Smooth muscle cell (in vitro differentiated cells): ENCODE results near the gene RDH11. TPM values are rescaled to one million over a fixed set of nuclear protein-coding genes. Genes with fewer than 3 reads are reported as not detected.

Experiments used
- DNase-seq: peaks from one replicate; lab custom pipeline; 2025; ENCODE audit not compliant: unreplicated experiment; lab: John Stamatoyannopoulos, UW
- H2AFZ ChIP-seq: fragments of 200-600 bp; sonication (generic); 2 replicates; pipeline ENCODE4 v1.6.0; 2016; ENCODE audit warnings: antibody characterized with exemption, low read depth, mild to moderate bottlenecking
- H3F3A ChIP-seq: fragments of 200-600 bp; sonication (generic); 2 replicates; pipeline ENCODE4 v1.6.0; 2017; ENCODE audit warnings: antibody characterized with exemption, low read depth
- H3K27ac ChIP-seq: fragments of 200-600 bp; sonication (generic); 2 replicates; pipeline ENCODE4 v1.5.1; 2016; ENCODE audit warnings: low read depth, mild to moderate bottlenecking
- H3K27me3 ChIP-seq: fragments of 200-600 bp; sonication (generic); 2 replicates; pipeline ENCODE4 v1.6.1; 2016; ENCODE audit warnings: low read depth, mild to moderate bottlenecking
- H3K36me3 ChIP-seq: fragments of 200-600 bp; sonication (generic); 2 replicates; pipeline ENCODE4 v1.5.1; 2016; ENCODE audit warnings: low read depth
- H3K4me1 ChIP-seq: fragments of 200-600 bp; sonication (generic); 2 replicates; pipeline ENCODE4 v1.5.1; 2016; ENCODE audit warnings: low read depth
- H3K4me2 ChIP-seq: fragments of 200-600 bp; sonication (generic); 2 replicates; pipeline ENCODE4 v1.6.0; 2016; ENCODE audit warnings: mild to moderate bottlenecking
- H3K4me3 ChIP-seq: fragments of 200-600 bp; sonication (generic); 2 replicates; pipeline ENCODE4 v1.5.1; 2016; ENCODE audit warnings: mild to moderate bottlenecking
- H3K79me2 ChIP-seq: fragments of 200-600 bp; sonication (generic); 2 replicates; pipeline ENCODE4 v1.6.0; 2016; ENCODE audit warnings: low read depth, mild to moderate bottlenecking
- H3K9ac ChIP-seq: fragments of 200-600 bp; sonication (generic); 2 replicates; pipeline ENCODE4 v1.6.0; 2016; ENCODE audit warnings: low read depth
- H3K9me3 ChIP-seq: fragments of 200-600 bp; sonication (generic); replicated peaks from 2 replicates; pipeline ENCODE4 v1.5.1; 2016; ENCODE audit warnings: low read depth
- H4K20me1 ChIP-seq: fragments of 200-600 bp; sonication (generic); 2 replicates; pipeline ENCODE4 v1.6.0; 2016; ENCODE audit warnings: low read depth
- CTCF ChIP-seq: fragments of 200-600 bp; sonication (generic); IDR thresholded peaks from 2 replicates; pipeline ENCODE4 v1.5.1; 2017; ENCODE audit warnings: borderline replicate concordance, mild to moderate bottlenecking, antibody characterized with exemption; ENCODE audit not compliant: insufficient read depth, poor library complexity, severe bottlenecking
- WGBS: methylation state at CpG from one replicate; pipeline ENCODE4 v1.1.7; 2016; ENCODE audit warnings: low lambda C conversion rate; 5-methylcytosine and 5-hydroxymethylcytosine counted together
- polyA plus RNA-seq: library from polyadenylated mRNA; unstranded; fragments of >200 nt; fragmentation: Nextera tagmentation; extraction: Ambion mirVana; gene quantifications from 2 replicates; pipeline ENCODE4 v1.2.1, GENCODE V29; 2016
- total RNA-seq: library from RNA; depleted of rRNA; stranded (reverse); fragments of >200 nt; gene quantifications from 2 replicates; pipeline ENCODE4 v1.2.3, GENCODE V29; 2014

Gene RDH11
- total and polyA plus RNA-seq, 2 experiments from 2014 or later: 104 to 116 TPM

DNA sequence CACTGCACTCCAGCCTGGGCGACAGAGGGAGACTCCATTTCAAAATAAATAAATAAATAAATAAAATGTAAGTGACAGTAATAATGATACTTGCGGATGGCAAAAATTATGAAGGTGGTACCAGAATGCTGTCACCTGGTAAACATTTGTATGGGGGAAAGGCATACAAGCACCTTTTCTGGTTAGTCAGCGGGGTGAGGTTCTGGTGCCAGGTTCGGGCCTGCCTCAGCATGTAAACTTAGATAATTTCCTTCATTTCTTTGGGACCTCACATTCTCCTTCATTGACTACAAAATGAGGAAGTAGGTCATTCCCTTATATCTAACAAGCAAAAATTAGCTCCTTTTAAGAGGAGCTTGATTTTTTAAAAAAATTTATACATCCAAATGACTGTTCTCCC is 31.9 kb downstream of the RDH11 start:
- no peaks in the 10 kb centered on the region for H3K36me3 ChIP-seq
- H3K4me1 ChIP-seq: no peaks in the 10 kb centered on the region
- peaks cover 62% of the 10 kb centered on the region for H4K20me1 ChIP-seq
- no peak overlapping the region for H3K27ac ChIP-seq
- no peak for TF ChIP-seq CTCF
- H3K9me3 ChIP-seq: no peaks in the 10 kb centered on the region
- 95% methylated on average over 4 of the region's 4 CpGs for WGBS
- no peaks in the 10 kb centered on the region for H3F3A ChIP-seq
- H3K79me2 ChIP-seq: peaks cover 74% of the 10 kb centered on the region
- no peaks in the 10 kb centered on the region for H3K27me3 ChIP-seq
- H3K9ac ChIP-seq: no peak overlapping the region
- H2AFZ ChIP-seq: no peak overlapping the region
- H3K4me2 ChIP-seq: no peak overlapping the region
- no peak for DNase-seq
- H3K4me3 ChIP-seq: no peak overlapping the region

GRCh38 chr14:67653651-67654280 is 41.8 kb downstream of the RDH11 start:
- no peak overlapping the region for H2AFZ ChIP-seq
- peak overlapping the region; percentile 43 for H3K27ac ChIP-seq

DNA sequence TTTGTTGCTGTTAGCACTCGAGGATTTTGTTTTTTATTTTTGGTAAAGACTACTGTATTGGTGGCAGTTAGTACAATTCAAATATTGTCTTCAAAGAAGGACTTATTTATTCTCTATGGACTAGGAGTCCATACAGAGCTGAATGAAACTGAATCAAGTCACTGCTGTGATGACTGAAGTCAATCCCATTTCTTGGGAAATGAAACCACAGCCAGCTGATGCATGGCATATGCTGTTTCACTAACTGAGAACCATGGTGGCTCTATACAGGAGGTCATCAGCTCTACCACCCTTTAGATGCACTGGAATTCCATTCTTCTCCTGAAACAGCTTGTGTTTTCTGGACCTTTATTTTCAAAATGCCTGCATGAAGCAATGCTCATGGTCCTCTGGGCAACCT is 43.4 kb downstream of the RDH11 start:
- no peak overlapping the region for H3K27ac ChIP-seq
- H3K79me2 ChIP-seq: no peaks in the 10 kb centered on the region
- H4K20me1 ChIP-seq: no peaks in the 10 kb centered on the region
- H3K27me3 ChIP-seq: no peaks in the 10 kb centered on the region
- H3K9me3 ChIP-seq: no peaks in the 10 kb centered on the region
- WGBS: 100% methylated on average over 1 of the region's 1 CpG
- no peak overlapping the region for H2AFZ ChIP-seq
- H3K9ac ChIP-seq: no peak overlapping the region
- no peak for TF ChIP-seq CTCF
- no peaks in the 10 kb centered on the region for H3K4me1 ChIP-seq
- H3K4me2 ChIP-seq: no peak overlapping the region
- peaks cover 19% of the 10 kb centered on the region for H3K36me3 ChIP-seq
- H3F3A ChIP-seq: no peaks in the 10 kb centered on the region
- no peak overlapping the region for H3K4me3 ChIP-seq
- DNase-seq: no peak

More at GRCh38 chr14:67653651-67654280, 41.8 kb downstream of the RDH11 start:
- no peaks in the 10 kb centered on the region for H3K27me3 ChIP-seq
- peaks cover 19% of the 10 kb centered on the region for H3K36me3 ChIP-seq
- no peak for DNase-seq
- H3F3A ChIP-seq: no peaks in the 10 kb centered on the region
- no peak for TF ChIP-seq CTCF
- H3K79me2 ChIP-seq: no peaks in the 10 kb centered on the region
- no peaks in the 10 kb centered on the region for H4K20me1 ChIP-seq
- no peak overlapping the region for H3K4me3 ChIP-seq
- WGBS: 66% methylated on average over 6 of the region's 6 CpGs
- H3K9me3 ChIP-seq: no peaks in the 10 kb centered on the region
- H3K9ac ChIP-seq: no peak overlapping the region
- no peaks in the 10 kb centered on the region for H3K4me1 ChIP-seq
- H3K4me2 ChIP-seq: no peak overlapping the region

- H3F3A ChIP-seq: no peaks in the 10 kb centered on the region
- H3K4me2 ChIP-seq: no peak overlapping the region
- H3K27ac ChIP-seq: no peak overlapping the region
- WGBS: 66% methylated on average over 2 of the region's 2 CpGs
- TF ChIP-seq CTCF: no peak
- H4K20me1 ChIP-seq: no peaks in the 10 kb centered on the region
- H3K9ac ChIP-seq: no peak overlapping the region
- no peaks in the 10 kb centered on the region for H3K9me3 ChIP-seq
- H3K4me1 ChIP-seq: no peaks in the 10 kb centered on the region
- no peak for DNase-seq
- no peak overlapping the region for H2AFZ ChIP-seq
- H3K27me3 ChIP-seq: no peaks in the 10 kb centered on the region
- H3K4me3 ChIP-seq: no peak overlapping the region
- no peaks in the 10 kb centered on the region for H3K79me2 ChIP-seq
- H3K36me3 ChIP-seq: peaks cover 16% of the 10 kb centered on the region
Observed at GRCh38 chr14:67650694-67651093, 44.9 kb downstream of the RDH11 start.
